ENCODE data around the gene EXOC2.

The EXOC2 gene

GRCh38 chr6:490251-491037, 202.5 kb downstream of the EXOC2 start:
- DNase-seq = no peak

DNA sequence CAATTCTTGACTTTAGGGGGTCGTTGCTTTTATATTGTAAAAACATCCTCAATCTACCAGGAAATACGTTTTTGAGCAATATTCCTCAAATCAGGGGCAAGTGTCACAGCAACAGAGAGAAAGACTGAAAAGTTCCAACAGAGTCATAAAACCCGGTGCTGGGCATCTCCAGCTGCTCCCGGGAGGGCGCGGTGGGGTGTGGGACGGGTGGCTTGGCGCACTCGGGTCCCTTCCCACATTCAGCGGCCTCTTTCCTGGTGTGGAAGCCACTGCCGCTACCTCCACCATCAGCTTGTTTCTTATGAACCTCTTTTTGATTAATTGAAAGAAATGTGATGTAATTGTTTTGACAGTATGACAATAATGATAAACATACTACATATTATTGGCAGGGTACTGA, 203.2 kb downstream of the EXOC2 start:
- DNase-seq = no peak

- no peak for DNase-seq
Observed at GRCh38 chr6:489001-489400, 203.9 kb downstream of the EXOC2 start.

DNA sequence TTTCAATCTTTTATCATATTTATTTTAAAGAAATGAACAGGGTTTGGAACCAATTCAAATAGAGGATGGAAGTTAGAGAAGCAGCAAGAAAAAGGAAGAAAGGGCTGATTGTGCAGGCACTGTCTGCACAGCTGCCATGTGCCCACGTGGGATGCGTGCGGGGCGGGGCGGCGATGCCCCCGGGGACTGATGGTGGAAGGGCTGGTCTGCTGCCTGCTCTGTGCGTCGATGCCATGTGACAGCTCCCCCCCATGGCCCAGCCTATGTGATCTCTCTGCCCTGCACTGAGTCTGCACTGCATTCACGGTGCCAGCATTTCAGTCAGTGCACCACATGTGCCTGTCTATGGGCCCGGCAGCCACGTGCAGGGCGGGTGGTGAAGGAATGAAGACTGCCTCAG, 205.0 kb downstream of the EXOC2 start:
- no peak for DNase-seq

GRCh38 chr6:485655-486170, 207.2 kb downstream of the EXOC2 start:
- DNase-seq = no peak

GRCh38 chr6:484746-485145, 208.2 kb downstream of the EXOC2 start:
- no peak for DNase-seq

DNA sequence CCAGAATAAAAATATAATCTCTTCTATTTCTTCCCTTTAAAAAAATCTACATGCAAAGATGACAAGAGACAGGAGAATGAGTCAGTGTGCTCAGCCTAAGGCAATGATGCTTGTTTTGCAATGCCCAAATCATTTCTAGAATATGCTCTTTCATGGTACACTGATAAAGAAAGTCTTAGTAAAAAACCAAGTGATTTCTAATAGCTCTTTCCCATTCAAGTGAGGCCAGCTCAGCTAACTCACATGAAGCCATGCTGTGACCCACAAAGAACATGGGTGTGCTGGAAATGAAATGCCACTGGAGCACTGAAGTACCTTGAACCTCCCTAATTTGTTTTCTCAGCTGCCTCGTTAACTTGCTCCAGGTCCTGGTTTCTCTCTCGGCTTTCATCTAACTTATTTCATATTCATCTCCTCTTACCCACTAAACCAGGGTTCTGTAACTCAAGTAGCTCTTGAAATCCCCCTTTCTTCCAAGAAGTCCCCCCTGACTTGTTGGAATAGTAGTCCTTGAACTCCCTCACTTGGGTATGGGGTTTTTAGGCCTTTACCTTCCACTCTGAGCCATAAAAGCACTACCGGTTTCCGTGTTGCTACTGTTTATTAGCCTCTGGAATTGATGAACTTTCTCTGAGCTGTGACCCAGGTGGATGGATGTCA, 208.7 kb downstream of the EXOC2 start:
- no peak for DNase-seq

DNA sequence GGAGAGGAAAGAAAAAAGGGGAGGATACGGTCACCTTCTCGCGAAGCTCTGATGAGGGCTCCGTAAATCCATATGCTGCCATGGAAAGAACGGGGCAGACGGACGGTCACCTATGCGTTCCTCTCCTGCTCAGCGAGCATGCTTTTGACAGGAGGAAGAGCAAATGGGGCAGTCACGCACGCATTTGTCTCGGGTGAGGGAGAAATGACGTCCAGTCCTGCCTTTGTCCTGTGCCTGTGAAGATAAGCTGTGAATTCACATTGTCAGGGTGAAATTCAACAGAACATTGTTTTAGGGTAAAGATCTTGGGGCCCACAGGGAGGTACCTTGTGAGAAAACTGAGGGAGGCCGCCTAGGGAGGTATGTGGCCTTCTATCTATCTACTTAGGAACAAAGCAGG, 217.6 kb downstream of the EXOC2 start:
- no peak for DNase-seq

GRCh38 chr6:474453-475185, 218.3 kb downstream of the EXOC2 start:
- no peak for DNase-seq

DNA sequence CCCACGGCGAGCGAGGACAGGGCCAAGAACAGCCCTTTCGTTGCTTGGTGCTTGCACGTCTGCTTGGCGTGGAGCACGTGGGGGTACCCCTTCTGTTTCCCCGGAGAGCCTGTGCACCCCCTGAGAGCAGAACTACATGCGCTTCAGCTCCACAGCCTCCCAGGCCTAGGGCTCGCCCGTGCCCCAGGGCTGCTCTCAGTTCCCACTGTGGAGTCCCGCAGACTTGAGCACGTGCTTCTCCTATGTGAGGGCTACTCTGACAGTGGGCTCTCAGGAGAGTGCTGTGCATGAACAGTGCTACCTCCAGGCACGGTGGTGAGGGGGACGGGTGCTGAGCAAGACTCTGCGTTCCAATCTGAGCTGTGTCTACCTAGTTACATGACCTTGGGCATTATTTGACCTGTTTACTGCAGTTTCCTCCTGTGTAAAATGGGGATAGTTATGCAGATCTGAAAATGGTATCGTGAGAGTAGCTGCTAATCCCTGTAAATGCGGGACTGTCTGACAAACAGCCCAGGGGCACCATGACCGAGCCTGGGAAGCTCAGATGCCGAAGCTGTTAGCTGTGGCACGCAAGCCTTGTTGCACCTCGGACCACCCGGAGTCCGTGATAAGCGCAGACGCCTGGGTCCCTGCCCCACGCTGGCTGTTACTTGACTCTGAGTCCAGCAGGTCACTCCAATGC, 219.0 kb downstream of the EXOC2 start:
- no peak for DNase-seq

GRCh38 chr6:473356-473755, 219.6 kb downstream of the EXOC2 start:
- no peak for DNase-seq

DNA sequence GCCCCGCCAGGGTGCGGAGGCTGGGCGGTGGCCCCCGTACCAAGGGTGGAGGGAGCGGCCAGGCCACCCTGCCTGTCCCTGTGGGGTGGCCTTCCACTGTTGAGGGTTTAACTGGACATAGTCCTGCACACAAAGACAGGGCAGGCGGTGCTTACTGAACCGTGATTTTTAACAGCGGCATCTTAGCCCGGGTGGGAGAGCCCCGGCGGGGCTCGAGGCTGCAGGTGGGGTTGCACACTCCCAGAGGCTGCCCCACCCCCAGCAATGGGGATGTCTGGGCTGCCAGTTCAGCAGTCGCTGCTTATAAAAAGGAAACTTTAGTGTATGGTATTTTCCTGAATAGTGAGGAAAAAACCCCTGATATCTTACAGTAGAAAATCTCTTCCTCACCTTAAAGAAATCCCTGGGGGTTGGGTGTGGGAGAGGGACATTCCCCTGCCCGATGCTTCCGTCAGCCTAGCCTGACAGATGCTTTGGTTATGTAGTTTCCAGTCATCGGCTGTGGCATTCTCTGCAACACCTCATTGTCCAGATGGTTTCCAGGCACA, 222.0 kb downstream of the EXOC2 start:
- no peak for DNase-seq

DNA sequence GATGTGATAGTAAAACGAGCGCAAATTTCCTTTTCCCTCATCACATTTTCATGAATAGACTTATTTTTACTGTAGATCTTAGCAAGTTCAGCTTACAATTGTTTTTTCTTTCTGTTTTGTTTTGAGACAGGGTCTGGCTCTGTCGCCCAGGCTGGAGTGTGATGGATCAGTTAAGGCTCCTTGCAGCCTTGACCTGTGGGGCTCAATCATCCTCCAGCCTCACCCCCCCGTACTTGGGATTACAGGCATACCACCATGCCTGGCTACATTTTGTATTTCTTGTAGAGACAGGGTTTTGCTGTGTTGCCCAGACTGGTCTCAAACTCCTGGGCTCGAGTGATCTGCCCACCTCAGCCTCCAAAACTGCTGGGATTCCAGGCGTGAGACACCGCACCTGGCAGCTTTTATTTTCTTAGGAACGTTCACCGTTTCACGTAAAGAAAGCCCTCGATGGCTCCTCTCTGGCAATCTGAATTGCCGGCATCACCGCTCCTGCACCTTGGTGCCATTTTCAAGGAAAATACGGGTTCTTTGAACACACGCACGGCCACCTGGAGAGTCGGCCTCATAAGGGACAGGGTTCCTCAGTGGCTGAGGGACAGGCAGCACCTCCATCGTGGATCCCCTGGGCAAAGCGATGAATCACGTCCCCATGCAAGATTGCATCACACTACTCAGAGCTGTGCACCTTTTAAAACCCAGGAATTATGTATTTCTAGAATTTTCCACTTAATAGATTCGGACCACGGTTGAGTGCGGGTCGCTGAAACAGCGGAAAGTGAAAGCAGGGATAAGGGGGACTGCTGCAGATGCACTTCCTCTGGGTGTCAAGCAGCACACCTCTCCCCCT, 222.7 kb downstream of the EXOC2 start:
- DNase-seq = no peak

- DNase-seq = no peak
Observed at GRCh38 chr6:467671-468082, 225.3 kb downstream of the EXOC2 start.

- no peak for DNase-seq
Observed at GRCh38 chr6:467111-467510, 225.8 kb downstream of the EXOC2 start.

DNA sequence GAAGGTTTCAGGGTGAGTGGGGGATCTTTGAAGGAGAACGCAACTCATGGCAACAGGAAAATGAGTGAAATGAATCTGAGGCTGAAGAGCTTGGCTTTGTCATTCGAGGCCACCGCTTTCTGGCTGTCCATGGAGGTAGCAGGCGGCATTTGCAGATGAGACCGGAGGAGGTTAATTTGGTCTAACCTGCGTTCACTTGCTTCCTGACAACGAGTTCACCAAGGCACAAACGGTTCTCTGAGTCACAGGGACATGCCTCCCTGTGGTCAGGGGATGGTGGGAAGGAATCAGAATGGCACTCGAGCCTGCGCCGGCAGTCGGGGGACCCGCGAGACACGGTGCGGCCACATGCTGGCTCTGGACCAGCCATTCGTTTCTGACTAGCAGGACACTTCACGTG, 226.4 kb downstream of the EXOC2 start:
- DNase-seq = no peak

GRCh38 chr6:465531-466348, 227.2 kb downstream of the EXOC2 start:
- no peak for DNase-seq

DNA sequence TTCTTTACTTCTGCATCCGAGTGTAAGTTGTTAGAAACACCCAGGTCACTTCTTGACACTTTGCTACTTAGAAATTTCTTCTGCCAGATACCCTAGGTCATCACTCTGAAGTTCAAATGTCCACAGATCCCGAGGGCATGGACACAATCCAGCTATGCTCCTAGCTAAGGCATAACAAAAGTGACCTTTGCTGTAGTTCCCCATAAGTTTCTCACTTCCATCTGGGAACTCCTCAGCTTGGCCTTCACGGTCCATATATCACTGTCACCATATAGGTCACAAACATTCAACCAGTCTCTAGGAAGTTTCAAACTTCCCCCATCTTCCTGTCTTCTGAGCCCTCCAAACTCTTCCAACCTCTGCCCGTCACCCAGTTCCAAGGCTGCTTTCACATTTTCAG, 236.1 kb downstream of the EXOC2 start:
- no peak for DNase-seq

DNA sequence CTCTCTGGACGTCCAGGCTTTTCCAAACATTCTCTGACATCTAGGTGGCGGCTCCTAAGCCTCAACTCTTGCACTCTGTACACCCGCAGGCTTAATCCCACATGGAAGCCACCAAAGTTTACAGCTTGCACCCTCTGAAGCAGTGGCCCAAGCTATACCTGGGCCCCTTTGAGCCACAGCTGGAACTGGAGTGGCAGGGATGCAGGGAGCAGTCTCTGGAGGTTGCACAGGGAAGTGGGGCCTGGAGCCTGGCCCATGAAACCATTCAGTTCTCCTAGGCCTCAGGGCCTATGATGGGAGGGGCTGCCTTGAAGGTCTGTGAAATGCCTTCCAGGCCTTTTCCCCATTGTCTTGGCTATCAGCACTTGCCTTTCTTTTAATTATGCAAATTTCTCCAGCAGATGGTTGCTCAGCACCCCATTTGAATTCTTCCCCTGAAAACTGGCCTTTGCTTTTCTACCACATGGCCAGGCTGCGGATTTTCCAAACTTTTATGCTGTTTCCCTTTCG, 236.5 kb downstream of the EXOC2 start:
- no peak for DNase-seq

GRCh38 chr6:455835-456234, 237.1 kb downstream of the EXOC2 start:
- no peak for DNase-seq

All from NCI-H1694 treated with DMSO at 0.1 percent for 48 hours (cell line).